Measurements from ENCODE around the gene CYP11A1.

- TF ChIP-seq EZH2 (IDR thresholded peaks at IDR 0.05; ENCODE audit: insufficient read depth, low read length) (no peak), CTCF (IDR thresholded peaks at IDR 0.05; ENCODE audit: insufficient read depth, low read depth, low read length) (no peak)
Measured at GRCh38 chr15:74391582-74392450, 24.4 kb upstream of the CYP11A1 start.
